Right ventricle myocardium inferior (tissue), 1 donor: ENCODE results near the gene CLBA1. TPM values are rescaled to one million over a fixed set of nuclear protein-coding genes. Genes with fewer than 3 reads are reported as not detected.
"Not testable (repeated sequence)": the region's sequence is repeated elsewhere in the genome, so short reads cannot be mapped to it uniquely, and the experiment has no call there.

Experiments
- ATAC-seq: fragments of 200-7000 bp; cut with Tn5 transposase; one replicate; pipeline ENCODE4 v1.9.1; 2020; ENCODE audit warnings: mild to moderate bottlenecking, moderate library complexity
- DNase-seq: peaks from one replicate; pipeline ENCODE4 v3.0.0; 2021; ENCODE audit errors: missing footprints
- intact Hi-C: fragments of 100-400 bp; cut with DNase I; formaldehyde crosslinking; loops from one replicate; pipeline ENCODE4 v1.11.0; 2022
- long read RNA-seq: library from polyadenylated mRNA; unstranded; transcript quantifications from one replicate; pipeline ENCODE4 v2.0.0, GENCODE V29; 2021
- total RNA-seq: library from RNA; stranded (reverse); fragmentation: NEBNext Ultra II Directional; extraction: Animal tissue kit (Norgen Biotek cat#: 25700); gene quantifications from one replicate; pipeline ENCODE4 v1.2.1, GENCODE V29; 2021
- donor health status: DM: no; HTN: yes; CAD: no; lungs with severe emphysema.

CLBA1 gene
- 1.9 TPM for total RNA-seq
- long read RNA-seq, partial matches to known transcripts: 0 of 1 reads
- long read RNA-seq, other reads (novel, unspliced or antisense): 1 of 1 reads

DNA sequence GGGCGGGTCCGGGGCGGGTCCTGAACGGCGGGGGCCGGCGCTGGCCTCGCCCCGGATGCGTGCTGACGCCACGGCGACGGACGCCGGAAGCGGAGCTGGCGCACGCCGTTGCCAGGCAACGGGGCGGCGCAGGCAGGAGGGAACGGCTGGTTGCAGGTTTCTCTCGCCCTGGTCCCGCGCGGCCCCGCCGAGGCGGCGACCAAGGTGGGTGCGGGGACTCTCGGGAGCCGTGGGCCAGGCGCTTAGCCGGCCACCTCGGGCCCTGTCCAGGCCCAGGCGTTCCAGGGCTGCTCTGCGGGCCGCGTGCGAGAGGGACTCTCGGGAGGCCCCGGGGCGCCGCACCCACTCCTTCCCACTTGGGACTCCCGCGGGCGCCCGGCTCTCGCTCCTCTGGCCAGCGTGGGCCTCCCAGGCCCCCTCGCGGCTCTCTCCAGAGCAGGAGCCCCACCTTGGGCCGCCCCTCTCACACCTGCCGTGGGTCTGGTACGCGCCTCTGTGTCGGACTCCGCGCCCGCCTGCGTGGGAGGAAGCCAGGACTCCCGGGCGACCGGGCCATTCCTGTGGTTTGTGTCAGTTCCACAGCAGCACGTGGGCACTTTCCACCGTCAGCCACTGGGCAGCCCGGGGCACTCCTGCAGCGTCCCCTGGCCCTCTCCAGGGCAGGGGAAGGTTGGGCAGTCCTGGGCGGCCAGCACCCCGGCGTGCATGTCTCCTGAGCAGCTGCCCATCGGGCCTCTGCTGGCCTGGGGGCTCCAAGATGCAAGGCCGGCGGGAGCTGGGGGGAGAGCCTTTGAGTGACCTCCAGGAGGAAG lies at the start of gene CLBA1:
TSS of gene CLBA1 (plus strand) at position 114 of the 812 bp plus-strand sequence. CDS start at position 758, 644 bp downstream.
- DNase-seq: peak; percentile 95
- intact Hi-C loops: loop anchor here (1.0 kb wide), 1 partner anchor 35 kb away; the partner anchor contains the start of gene CDCA4
- ATAC-seq: peak; percentile 97

DNA sequence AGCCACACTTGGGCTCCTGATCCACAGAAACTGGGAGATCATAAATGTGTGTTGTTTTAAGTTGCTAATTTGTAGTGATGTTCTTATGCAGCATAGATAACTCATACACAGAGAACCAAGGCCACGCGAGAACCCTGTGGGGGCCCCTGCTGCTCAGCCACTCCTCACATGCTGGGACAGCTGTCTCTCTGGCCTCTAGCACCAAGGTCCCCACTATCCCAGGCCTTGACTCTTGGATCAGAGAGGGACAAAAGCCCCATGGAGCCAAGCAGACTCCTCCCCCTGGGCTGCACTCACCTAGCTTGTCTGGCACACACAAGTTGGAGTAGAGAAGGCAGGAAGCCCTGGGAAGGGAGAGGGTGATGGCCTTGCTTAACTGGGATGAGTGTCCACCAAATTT lies 49.6 kb upstream of the CLBA1 start:
- intact Hi-C loops: no loop called here
- no peak for ATAC-seq
- no peak for DNase-seq

DNA sequence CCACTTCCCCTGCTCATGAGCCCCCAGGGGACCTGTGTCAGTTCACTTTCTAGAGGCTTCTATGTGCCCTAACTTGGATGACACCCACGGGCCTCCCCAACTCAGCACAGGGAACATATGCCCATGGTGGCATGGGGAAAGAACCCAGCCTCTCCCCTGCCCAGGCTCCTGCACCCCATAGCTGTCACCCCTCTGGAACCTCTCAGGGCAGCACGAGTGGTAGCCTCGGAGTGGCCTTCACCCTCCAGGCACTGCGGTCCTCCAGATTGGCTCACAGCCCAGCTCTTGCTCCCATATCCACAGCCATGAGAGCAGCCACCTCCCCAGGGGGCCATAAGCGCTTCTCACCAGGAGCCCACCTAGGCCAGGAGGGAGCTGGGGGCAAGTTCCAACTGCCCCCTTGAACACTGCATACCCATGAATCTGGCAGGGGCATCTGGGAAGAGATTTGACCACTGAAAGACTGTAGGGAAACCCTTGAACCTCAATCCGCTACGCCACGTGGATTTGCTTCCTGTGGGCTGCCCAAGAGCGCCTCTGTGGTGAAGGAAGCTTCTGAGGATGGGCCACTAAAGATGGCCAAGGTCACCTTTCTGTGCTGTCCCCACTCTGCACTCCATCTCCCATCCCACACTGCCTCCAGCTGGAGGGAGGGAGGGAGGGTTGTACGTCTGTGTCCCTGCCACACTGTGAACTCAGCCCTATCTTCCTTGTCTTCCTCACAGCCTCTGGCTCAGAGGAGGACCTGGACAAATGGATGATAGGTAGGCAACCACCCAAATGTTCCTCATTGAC lies 49.0 kb upstream of the CLBA1 start:
- ATAC-seq (no peak), DNase-seq (no peak)
- intact Hi-C loops: no loop called here

DNA sequence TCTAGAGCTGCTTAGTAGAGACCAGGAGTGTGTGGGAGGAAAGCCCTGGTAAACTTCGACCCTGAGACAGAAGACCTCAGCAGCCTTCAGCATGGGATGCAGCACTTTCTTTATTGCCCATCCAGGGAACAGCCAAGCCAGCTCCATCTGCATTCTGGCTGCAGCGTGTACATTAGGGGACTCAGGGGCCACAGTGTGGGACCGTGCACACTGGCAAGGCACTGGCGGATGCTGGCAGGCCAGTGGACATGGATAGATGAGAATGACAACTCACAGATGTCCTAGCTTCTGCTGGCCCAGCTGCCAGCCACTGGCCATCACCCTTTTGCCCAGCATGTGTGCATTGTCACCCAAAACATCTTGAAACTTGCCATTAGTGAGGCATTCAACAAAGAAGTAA lies 48.4 kb upstream of the CLBA1 start:
- ATAC-seq (no peak), DNase-seq (no peak)
- intact Hi-C loops: no loop called here

DNA sequence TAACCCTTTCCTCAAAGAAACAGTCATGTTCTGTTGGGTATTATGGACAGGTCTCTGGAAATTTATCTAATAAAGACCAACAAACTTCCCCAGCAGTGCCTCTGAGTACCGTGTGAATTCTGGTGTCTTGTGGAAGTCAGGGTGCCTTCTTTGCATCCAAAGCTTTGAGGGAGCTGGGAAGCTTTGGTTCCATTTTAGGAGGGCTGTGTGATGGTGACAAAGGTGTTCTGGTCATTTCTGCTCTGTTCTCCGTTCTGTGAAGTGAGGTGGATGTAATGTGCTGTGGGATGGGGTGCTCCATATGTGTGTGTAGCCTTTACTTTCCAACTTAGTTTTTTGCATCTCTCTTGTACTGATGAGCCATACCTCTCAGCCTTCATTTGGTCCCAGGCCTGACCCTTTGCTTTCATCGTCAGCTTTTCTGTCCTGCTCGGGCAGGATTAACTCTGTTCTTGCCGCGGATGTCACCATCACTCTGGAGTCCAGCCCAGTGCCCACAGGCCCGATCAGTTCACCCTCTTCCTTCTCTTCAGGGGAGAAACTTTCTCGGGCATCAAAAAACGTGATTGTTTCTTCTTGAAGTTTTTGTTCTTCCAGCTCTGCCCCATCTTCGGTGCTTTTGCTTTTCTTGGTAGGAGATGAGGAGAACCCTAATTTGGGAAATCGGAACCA lies 47.8 kb upstream of the CLBA1 start:
- no peak for ATAC-seq

DNA sequence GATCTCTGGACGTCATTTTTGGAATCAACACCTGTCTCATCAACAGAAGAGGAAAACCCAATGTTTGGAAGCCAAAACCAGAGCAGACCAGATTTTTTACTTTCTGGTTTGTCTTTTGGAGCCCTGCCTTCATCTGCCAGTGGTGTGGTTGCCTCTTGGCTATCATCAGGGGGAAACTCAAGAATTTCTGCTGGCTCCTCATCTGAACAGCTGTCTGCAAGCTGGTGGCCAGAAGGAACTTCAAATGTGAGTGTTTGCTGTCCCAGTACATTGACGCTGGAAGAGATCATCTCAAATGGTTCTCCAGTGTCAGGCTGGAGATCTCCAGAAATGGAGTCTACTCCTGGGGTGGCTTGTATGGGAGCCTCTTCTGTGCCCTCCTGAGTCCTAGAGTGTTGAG lies 47.2 kb upstream of the CLBA1 start:
- ATAC-seq: no peak
- no peak for DNase-seq
- intact Hi-C loops: no loop called here

More for the DNA sequence above, 47.8 kb upstream of the CLBA1 start:
- DNase-seq: no peak
- intact Hi-C loops: no loop called here

DNA sequence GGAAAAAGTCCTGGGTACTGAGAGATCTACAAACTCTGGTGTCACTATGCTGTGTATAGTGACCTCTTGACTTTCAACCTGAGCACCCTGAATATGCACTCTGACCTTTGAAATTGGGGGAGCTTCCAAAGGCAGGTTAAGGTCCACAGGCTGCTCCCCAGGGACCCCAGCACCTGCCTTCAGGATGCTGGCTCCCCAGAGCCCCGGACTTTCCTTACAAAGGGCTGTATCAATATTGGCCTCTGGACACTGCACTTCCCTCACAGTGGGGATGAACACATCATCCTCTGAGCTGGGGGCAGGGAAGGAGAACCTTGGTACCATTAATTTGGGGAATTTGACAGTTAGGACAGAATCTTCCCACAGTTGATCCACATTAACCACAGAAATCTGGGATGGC lies 46.6 kb upstream of the CLBA1 start:
- ATAC-seq: no peak
- DNase-seq: no peak
- intact Hi-C loops: no loop called here

DNA sequence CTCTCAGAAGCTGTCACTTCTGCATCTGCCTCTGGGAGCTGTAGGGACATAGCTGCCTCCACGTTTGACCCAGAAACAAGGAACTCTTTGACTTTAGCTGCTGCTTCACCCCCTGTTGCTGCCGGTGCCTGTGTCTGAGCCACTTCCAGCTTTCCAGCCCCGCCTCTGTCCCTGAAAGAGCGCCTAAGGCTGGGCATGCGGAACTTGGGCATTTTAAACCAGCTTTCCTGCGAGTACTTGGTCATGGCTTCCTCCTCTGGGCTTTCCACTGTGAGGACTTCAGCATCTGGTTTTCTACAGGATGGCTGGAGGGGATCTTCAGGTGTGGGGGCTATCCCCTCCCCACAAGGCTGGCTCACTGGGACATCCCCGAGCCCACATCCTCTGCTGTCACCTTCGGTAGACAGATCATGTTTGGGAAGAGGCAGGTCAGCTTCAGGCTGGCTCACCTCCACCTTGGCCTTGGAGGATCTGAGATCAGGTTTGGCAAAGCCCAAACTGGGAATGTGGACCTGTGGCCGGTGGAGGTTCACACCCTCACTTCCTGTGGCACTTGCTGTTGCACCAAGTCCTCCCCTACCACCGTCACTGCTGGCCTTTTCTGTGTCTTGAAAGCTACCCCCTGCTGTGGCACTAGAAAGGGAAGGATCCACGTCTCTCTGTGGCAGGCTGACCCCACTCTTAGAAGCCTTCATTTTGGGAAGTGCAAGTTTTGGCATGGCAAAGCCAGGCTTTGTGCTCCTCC lies 45.8 kb upstream of the CLBA1 start:
- ATAC-seq (no peak), DNase-seq (no peak)
- intact Hi-C loops: no loop called here

DNA sequence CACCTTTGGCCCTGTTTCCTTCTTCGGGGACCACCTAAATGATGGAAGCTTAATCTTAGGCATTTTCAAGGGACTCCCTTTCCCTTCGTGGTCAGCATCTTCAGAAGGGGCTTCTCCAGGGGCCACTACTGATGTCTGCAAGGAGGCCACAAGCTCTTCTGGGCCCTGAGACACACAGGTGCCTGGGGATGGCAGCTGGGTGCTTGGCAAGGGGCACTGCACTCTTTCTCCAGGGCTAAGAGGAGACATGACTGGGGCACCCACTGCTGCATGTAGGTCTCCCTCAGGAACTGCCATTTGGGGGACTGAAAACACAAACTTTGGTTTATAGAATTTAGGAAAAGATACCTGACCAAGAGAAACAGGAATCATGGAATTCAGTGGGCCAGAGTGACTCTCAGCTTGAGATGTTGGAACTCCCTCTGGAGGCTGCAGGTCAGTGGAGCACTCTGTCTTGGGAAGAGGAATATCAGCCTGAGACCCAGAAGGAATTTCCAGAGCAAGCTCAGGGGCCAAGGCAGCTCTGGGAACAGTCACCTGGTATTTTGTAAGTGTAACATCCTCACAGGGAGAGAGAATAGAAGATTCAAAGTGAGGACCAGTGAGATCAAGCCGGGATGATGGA lies 45.0 kb upstream of the CLBA1 start:
- DNase-seq (no peak), ATAC-seq (no peak)
- intact Hi-C loops: no loop called here

DNA sequence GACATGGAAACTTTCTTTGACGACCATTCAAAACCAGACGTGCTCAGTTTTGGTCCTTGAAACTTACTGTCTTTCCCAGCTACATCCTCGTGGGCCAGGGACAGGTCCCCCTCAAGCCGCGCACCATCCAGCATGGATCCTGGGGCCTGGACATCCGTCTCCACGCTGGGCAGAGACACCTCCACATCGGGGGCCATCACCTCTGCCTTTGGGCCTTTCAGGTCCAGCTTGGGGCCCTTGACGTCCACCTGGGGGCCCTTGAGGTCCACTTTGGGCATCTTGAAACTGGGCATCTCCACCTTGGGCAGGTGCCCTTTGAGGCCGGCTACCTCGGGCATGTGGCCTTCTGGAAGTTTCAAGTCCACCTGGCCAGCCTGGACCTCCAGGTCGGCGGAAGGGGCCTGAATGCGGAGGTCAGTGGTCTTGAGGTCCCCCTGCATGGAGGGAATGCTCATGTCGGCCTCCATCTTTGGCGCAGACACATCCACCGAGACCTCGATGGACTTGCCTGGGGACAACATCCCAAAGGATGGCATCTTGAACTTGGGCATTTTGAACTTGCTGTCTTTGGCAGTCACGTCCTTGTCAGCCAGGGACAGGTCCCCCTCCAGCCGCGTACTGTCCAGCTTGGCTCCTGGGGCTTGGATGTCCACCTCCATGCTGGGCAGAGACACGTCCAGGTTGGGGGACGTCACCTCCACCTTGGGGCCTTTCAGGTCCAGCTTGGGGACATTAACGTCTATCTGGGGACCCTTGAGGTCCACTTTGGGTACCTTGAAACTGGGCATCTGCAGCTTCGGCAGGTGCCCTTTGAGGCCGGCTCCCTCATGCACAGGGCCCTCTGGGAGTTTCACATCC lies 43.9 kb upstream of the CLBA1 start:
- DNase-seq (no peak), ATAC-seq (no peak)
- intact Hi-C loops: no loop called here

DNA sequence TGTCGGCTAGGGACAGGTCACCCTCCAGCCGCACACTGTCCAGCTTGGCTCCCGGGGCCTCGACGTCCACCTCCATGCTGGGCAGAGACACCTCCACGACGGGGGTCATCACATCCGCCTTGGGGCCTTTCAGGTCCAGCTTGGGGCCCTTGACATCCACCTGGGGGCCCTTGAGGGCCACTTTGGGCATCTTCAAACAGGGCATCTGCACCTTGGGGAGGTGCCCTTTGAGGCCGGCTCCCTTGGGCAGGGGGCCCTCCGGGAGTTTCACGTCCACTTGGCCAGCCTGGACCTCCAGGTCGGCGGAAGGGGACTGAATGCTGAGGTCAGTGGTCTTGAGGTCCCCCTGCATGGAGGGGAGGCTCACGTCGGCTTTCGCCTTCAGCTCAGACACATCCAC lies 43.0 kb upstream of the CLBA1 start:
- DNase-seq (no peak), ATAC-seq (no peak)
- intact Hi-C loops: no loop called here

DNA sequence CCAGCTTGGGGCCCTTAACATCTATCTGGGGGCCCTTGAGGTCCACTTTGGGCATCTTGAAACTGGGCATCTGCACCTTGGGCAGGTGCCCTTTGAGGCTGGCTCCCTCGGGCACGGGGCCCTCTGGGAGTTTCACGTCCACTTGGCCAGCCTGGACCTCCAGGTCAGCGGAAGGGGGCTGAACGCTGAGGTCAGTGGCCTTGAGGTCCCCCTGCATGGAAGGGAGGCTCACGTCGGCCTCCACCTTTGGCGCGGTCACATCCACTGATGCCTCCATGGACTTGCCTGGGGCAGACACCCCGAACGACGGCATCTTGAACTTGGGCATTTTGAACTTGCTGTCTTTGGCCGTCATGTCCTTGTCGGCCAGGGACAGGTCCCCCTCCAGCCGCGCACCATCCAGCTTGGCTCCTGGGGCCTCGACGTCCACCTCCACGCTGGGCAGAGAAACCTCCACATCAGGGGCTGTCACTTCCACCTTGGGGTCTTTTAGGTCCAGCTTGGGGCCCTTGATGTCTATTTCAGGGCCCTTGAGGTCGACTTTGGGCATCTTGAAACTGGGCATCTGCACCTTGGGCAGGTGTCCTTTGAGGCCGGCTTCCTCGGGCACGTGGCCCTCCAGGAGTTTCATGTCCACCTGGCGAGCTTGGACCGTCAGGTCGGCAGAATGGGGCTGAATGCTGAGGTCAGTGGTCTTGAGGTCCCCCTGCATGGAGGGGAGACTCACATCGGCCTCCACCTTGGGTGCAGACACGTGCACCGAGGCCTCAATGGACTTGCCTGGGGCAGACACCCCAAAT lies 42.2 kb upstream of the CLBA1 start:
- ATAC-seq, DNase-seq, intact Hi-C loops: not testable (repeated sequence)

DNA sequence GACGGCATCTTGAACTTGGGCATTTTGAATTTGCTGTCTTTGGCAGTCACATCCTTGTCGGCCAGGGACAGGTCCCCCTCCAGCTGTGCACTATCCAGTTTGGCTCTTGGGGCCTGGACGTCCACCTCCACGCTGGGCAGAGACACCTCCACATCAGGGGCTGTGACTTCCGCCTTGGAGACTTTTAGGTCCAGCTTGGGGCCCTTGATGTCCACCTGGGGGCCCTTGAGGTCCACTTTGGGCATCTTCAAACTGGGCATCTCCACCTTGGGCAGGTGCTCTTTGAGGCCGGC lies 41.6 kb upstream of the CLBA1 start:
- DNase-seq, intact Hi-C loops, ATAC-seq: not testable (repeated sequence)

DNA sequence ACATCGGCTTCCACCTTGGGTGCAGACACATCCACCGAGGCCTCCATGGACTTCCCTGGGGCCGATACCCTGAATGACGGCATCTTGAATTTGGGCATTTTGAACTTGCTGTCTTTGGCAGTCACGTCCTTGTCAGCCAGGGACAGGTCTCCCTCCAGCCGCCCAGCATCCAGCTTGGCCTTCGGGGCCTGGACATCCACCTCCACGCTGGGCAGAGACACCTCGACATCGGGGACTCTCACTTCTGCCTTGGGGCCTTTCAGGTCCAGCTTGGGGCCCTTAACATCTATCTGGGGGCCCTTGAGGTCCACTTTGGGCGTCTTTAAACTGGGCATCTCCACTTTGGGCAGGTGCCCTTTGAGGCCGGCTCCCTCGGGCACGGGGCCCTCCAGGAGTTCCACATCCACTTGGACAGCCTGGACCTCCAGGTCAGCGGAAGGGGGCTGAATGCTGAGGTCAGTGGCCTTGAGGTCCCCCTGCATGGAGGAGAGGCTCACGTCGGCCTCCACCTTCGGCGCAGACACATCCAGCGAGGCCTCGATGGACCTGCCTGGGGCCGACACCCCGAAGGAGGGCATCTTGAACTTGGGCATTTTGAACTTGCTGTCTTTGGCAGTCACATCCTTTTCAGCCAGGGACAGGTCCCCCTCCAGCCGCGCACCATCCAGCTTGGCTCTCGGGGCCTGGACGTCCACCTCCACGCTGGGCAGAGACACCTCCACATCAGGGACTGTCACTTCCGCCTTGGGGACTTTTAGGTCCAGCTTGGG lies 41.0 kb upstream of the CLBA1 start:
- DNase-seq, intact Hi-C loops, ATAC-seq: not testable (repeated sequence)

DNA sequence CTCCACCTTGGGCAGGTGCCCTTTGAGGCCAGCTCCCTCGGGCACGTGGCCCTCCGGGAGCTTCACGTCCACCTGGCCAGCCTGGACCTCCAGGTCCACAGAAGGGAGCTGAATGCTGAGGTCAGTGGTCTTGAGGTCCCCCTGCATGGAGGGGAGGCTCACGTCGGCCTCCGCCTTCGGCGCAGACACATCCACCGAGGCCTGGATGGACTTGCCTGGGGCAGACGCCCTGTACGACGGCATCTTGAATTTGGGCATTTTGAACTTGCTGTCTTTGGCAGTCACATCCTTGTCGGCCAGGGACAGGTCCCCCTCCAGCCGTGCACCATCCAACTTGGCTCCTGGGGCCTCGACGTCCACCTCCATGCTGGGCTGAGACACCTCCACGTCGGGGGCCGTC lies 40.3 kb upstream of the CLBA1 start:
- DNase-seq, intact Hi-C loops, ATAC-seq: not testable (repeated sequence)
